HG02970 (cell line): ENCODE results near the gene BOD1L1.

Experiments used
- ATAC-seq: cut with Tn5 transposase; IDR thresholded peaks from one replicate; pipeline ENCODE4 v1.9.1; 2021; ENCODE audit warnings: mild to moderate bottlenecking, moderate library complexity, moderate number of reproducible peaks; ENCODE audit not compliant: unreplicated experiment, low FRiP score

Gene BOD1L1

GRCh38 chr4:13541176-13541604 lies 86.3 kb downstream of the BOD1L1 start:
- no peak for ATAC-seq

DNA sequence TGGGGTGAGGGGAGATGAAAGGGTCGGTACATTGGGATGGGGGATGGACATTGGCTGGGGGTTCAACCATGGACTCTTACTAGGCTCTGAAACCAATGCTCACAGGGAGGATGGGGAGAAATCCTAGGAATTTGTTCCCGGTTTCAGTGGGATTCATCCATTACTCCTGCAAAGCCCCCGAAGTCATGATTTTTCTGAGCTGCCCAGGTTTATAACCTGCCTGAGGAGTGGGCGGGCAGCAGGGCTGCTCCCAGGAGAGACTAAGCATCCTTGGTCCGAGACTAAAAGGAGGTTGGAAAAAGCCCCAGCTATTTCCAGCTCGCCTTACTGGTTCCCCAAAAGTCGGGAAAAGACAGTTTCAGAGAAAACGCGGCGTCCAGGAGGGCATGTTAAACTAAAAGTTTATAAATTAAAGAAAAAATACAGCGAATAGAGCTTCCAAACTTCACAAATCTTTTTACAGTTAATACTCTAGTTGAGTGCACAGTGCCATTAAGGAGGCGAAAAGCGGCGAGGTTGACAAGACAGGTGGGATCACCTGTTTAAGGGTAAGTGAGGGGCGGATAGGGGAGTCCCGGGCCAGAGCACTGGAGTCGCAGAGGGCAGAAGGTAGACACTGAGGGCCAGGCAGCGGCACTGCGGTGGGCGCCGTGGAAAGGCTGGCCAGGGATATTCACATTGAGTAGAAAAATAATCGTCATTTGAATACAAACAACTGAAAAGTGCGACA lies 86.9 kb downstream of the BOD1L1 start:
- no peak for ATAC-seq

GRCh38 chr4:13539619-13540445 lies 87.7 kb downstream of the BOD1L1 start:
- ATAC-seq, result no peak

DNA sequence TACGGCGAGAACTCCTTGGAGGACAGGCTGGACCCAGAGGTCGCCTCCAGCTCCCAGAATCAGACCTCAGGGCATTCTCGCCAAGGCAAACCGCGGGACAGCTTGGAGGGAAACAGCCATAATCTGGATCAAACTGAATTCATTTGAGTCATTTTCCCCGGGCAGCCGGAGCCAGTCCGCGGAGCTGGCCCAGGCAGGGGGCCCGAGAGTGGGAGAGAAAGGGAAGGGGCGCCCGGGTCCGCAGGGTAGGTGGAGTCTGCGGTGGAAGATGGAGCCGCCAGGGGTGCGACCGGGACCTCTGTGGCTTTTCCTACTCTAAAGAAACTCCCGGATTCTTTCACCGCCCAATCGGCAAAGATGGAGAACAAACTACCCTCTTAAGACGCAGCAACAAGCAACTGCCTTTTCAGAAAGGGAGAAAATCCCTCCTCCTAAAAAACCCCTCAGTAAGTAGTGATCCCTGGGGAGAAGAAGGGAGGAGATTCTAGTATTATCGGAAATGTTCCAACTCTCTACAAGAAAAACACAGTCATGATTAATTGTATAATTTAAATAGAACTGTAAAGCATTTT lies 88.4 kb downstream of the BOD1L1 start:
- ATAC-seq, result no peak

DNA sequence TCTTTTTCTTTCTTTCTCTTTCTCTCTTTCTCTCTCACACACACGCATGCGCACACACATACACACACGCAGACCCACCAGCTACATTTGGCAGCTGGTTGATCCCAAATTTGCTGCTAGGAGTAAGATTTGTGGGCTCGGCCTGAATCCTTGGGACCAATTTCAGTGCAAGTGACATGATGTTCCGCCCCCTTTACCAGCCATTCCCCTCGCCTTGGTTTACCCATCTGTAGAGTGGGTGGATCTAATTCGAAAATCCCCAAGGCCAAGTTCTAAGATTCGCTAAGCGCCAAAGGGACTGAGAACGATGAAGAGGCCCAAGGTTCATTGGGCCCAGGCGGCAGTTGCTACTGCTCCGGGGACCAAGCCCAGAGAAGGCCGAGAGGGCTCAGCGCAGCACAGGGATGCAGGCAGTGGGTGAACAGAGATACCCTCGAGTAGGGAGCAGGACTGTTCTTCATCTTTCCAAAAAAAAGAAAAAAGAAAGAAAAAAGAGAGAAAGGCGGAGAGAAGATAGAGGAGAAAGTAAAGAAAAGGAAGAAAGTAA lies 89.0 kb downstream of the BOD1L1 start:
- ATAC-seq, result no peak

DNA sequence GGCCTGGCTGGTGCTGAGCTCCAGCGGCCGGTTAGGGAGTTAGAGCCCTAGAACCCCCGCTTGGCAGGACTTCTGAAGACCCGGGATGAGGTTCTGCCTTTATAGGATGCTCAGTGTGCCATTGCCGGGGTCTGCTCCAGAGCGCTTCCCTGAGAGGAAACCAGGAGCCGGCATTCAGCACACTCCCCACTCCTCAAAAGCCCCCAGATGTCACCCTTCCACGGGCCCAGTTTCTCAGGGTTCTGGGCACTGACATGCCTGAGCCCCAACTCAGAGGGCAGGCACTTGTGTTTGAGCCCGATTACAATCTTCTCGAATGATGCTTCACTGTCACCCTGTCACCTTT lies 89.7 kb downstream of the BOD1L1 start:
- no peak for ATAC-seq

DNA sequence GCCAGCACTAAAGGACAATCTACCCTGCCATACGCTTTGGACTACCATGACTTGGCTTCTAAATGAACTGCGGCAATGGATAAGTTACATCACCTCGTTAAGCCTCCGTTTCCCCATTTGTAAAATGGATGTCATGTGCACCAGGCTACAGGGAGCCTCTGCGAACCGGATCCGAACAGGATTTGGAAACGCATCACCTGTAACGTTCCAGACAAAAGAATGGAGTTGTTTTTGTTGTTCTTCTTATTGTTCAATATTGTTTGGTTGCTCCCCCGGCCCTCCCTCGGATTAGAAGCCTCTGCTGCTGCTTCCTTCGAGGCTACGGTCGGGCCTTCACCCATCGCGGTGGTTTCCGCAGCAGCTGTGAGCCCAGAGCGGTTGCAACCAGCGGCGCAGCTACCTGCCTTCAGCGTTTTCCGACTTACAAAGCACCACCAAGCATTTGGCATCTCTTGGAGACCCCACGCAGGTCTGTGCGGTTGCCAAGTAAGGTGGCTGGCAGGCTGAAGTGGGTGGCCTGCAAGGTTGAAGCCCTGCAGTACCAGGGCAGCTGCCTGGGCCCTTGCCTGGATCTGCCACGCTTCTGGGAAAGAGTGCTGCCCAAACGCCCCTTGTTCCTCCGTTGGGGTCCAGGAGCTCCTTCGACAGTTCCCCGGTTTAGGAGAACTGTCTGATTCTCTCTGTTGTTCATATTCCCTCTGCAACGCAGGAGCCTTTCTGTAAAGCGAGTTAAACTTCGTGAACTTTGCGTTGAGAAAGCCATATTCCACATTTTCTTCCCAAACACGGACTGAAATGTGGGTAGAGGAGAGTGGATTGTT lies 90.3 kb downstream of the BOD1L1 start:
- ATAC-seq, result no peak

DNA sequence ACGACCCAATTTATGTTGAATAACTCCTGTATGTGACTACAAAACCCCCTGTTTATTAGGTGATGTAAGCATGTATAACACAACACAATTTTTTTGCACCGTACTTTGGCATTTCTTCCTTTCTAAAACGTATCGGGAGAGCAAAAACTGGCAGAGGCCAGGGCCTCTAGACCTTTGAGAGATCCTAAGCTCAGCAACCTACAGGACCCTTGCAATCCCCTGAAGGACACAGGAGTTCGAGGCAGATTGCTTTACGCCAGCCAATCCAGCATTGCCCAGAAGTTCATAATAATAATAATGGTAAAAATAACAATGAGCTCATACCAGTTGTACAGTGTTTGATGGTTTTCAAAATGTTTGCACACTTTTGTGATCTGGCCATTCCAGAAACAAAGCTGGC lies 90.9 kb downstream of the BOD1L1 start:
- ATAC-seq, result no peak

GRCh38 chr4:13535708-13536361 lies 91.7 kb downstream of the BOD1L1 start:
- ATAC-seq, result no peak

DNA sequence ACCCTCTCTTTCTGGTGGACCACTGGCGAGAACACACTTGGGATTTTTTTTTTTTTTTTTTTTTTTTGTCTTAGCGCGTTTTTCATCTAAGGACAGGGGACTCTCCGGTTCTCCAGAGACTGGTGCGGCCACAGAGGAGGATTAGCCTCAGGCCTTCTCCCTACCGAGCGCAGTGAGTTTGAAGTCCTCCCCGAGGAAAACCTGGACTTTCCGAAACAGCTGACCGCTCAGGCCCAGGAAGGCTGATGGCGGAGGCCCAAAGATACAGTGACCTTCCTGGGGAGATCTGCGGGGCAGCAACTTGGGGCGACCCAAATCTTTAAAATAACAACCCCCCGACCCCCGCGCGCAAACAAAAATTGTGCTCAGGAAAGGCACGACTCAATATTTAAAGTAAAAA lies 92.4 kb downstream of the BOD1L1 start:
- ATAC-seq, result no peak

- ATAC-seq, result no peak
Observed at GRCh38 chr4:13534344-13535063, 93.0 kb downstream of the BOD1L1 start.

GRCh38 chr4:13533670-13534343 lies 93.7 kb downstream of the BOD1L1 start:
- ATAC-seq, result no peak

- no peak for ATAC-seq
Observed at GRCh38 chr4:13531625-13531998, 95.9 kb downstream of the BOD1L1 start.

GRCh38 chr4:13530823-13531624 lies 96.5 kb downstream of the BOD1L1 start:
- ATAC-seq, result no peak

GRCh38 chr4:13529128-13529919 lies 98.2 kb downstream of the BOD1L1 start:
- no peak for ATAC-seq

- no peak for ATAC-seq
Observed at GRCh38 chr4:13528821-13529127, 98.8 kb downstream of the BOD1L1 start.
